ENCODE measurements around the gene OVCH2. TPM values are rescaled to one million over a fixed set of nuclear protein-coding genes. Genes with fewer than 3 reads are reported as not detected.

The OVCH2 gene
- not detected in 5 replicates for total RNA-seq (2022; extraction: Qiagen RNA extraction)

GRCh38 chr11:7706377-7706776, at the start of gene OVCH2:
Gene OVCH2, minus strand, starts transcription at chr11:7706477. Its CDS starts 83 bp downstream, at chr11:7706394.

GRCh38 chr11:7672960-7673723, 33.1 kb downstream of the OVCH2 start, which contains the start of gene CYB5R2:
Gene CYB5R2, minus strand, starts transcription at chr11:7673500. Its CDS starts 675 bp downstream, at chr11:7672825.

Other genes starting within 250 kb of the OVCH2 start
- 0.03 TPM in 1 of 5 replicates, not detected in the others for gene OLFML1, start 221.0 kb downstream of the OVCH2 start, total RNA-seq (2022; extraction: Qiagen RNA extraction)
- 12.9 to 14.6 TPM (median 13.5 TPM) in 5 replicates for gene PPFIBP2, start 192.5 kb downstream of the OVCH2 start, total RNA-seq (2022; extraction: Qiagen RNA extraction)
- 3.9 to 5.5 TPM (median 4.1 TPM) in 5 replicates for gene CYB5R2, start 33.0 kb downstream of the OVCH2 start, total RNA-seq (2022; extraction: Qiagen RNA extraction)
- gene OR5P2, start 90.5 kb upstream of the OVCH2 start, total RNA-seq (2022; extraction: Qiagen RNA extraction), result not detected in 5 replicates
- not detected in 5 replicates for gene OR5P3, start 124.4 kb upstream of the OVCH2 start, total RNA-seq (2022; extraction: Qiagen RNA extraction)
- not detected in 5 replicates for gene OR10A6, start 224.8 kb upstream of the OVCH2 start, total RNA-seq (2022; extraction: Qiagen RNA extraction)
- gene OR10A3, start 235.2 kb upstream of the OVCH2 start, total RNA-seq (2022; extraction: Qiagen RNA extraction), result not detected in 5 replicates

Data from A549 treated with CORT108297 at 1 μM for 4 hours (cell line).